ENCODE data around the gene PCGF1.

DNA sequence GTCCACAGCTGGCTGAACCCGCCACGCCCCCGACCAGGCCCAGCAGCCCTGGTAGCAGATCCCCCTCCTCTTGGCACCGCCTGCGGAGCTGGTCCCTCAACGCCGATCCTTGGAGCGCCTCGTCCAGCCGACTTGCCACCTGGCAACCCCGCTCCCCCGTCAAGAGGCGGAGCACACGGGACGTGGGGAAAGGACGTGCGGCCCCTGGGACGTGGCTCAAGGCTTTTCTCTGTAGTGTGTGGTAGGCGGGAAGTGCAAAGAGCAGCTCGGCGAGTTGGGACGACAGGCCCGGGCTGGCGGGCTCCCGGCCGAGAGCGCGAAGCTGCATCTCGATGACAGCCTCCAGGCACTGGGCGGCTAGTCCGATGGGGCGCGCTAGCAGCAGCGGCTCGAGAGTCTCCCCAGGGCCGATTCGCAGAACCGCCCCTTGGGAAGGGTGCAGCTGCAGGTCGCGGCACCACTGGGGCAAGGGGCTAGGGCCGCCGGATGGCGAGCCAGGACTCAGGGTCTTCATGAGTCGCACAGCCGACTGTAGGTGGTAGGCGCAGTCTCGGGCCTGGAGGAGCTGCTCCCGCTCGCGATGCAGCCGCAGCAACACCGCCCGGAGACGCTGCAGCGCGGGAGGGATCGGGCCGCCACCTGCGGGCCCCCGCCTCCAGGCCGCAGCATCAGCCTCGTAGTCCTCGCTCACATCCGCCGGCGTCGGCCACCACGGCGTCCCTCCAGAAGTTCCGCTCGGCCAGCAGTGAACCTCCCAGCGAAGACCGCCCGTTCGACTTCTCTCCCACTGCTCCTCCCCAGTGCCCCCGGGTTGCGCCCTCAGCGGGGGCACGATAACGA, 25.3 kb downstream of the PCGF1 start:
- TF ChIP-seq RAD21 (IDR thresholded peaks at IDR 0.05; ENCODE audit: low read depth) (no peak), YY1 (IDR thresholded peaks at IDR 0.05; ENCODE audit: low read depth) (no peak), EP300 (IDR thresholded peaks at IDR 0.05; ENCODE audit: borderline replicate concordance) (no peak), TAF1 (IDR thresholded peaks at IDR 0.05; ENCODE audit: low read depth) (no peak), ZBTB7A (IDR thresholded peaks at IDR 0.05; ENCODE audit: low read depth) (no peak), CREB1 (IDR thresholded peaks at IDR 0.05; ENCODE audit: low read depth) (no peak), TEAD4 (IDR thresholded peaks at IDR 0.05) (no peak)
- TF ChIP-seq, protein P1, sequence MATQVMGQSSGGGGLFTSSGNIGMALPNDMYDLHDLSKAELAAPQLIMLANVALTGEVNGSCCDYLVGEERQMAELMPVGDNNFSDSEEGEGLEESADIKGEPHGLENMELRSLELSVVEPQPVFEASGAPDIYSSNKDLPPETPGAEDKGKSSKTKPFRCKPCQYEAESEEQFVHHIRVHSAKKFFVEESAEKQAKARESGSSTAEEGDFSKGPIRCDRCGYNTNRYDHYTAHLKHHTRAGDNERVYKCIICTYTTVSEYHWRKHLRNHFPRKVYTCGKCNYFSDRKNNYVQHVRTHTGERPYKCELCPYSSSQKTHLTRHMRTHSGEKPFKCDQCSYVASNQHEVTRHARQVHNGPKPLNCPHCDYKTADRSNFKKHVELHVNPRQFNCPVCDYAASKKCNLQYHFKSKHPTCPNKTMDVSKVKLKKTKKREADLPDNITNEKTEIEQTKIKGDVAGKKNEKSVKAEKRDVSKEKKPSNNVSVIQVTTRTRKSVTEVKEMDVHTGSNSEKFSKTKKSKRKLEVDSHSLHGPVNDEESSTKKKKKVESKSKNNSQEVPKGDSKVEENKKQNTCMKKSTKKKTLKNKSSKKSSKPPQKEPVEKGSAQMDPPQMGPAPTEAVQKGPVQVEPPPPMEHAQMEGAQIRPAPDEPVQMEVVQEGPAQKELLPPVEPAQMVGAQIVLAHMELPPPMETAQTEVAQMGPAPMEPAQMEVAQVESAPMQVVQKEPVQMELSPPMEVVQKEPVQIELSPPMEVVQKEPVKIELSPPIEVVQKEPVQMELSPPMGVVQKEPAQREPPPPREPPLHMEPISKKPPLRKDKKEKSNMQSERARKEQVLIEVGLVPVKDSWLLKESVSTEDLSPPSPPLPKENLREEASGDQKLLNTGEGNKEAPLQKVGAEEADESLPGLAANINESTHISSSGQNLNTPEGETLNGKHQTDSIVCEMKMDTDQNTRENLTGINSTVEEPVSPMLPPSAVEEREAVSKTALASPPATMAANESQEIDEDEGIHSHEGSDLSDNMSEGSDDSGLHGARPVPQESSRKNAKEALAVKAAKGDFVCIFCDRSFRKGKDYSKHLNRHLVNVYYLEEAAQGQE (IDR thresholded peaks at IDR 0.05; ENCODE audit: low read depth), result no peak
- TF ChIP-seq, protein P2, sequence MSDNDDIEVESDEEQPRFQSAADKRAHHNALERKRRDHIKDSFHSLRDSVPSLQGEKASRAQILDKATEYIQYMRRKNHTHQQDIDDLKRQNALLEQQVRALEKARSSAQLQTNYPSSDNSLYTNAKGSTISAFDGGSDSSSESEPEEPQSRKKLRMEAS (IDR thresholded peaks at IDR 0.05), result 0 out of 2 replicates have a peak, but pooled peaks have one; percentile 19
